H1 (cell line): ENCODE measurements around the gene NFKBIE.

ENCODE experiments used
- EP300 ChIP-seq, 2 experiments: IDR thresholded peaks; 1 replicate in 1 of 2; 2 replicates in 1 of 2; pipeline ENCODE4 v1.6.1; 2011 to 2012; ENCODE audit warnings: low read depth in 2 of 2, low read length in 2 of 2, mild to moderate bottlenecking in 2 of 2, borderline replicate concordance in 1 of 2, inconsistent platforms in 1 of 2, moderate library complexity in 1 of 2
- EZH2 ChIP-seq: fragments of 200-600 bp; sonication (generic); IDR thresholded peaks from 2 replicates; pipeline ENCODE4 v1.7.1; 2012; ENCODE audit warnings: low read depth, mild to moderate bottlenecking, moderate library complexity, low read length, inconsistent platforms; ENCODE audit not compliant: severe bottlenecking
- KDM1A ChIP-seq: fragments of 200-600, 300-600 bp; sonication (generic); IDR thresholded peaks from 2 replicates; pipeline ENCODE4 v1.7.1; 2016; ENCODE audit warnings: mild to moderate bottlenecking, low read length, borderline replicate concordance
- MAFK ChIP-seq: IDR thresholded peaks from 2 replicates; pipeline ENCODE4 v1.6.1; 2012; ENCODE audit warnings: low read depth, mild to moderate bottlenecking, improper control_type of control experiment, low read length
- POLR2A ChIP-seq, 2 experiments: IDR thresholded peaks; 1 replicate in 1 of 2; 2 replicates in 1 of 2; pipeline ENCODE4 v1.6.1; 2011; ENCODE audit warnings: low read depth in 2 of 2, low read length in 2 of 2, mild to moderate bottlenecking in 2 of 2; ENCODE audit errors: control extremely low read depth in 1 of 2
- POLR2AphosphoS5 ChIP-seq: IDR thresholded peaks from 2 replicates; pipeline ENCODE4 v1.6.1; 2011; ENCODE audit warnings: low read depth, low read length
- RFX5 ChIP-seq: IDR thresholded peaks from 2 replicates; pipeline ENCODE4 v1.6.1; 2011; ENCODE audit warnings: low read depth, low read length, improper control_type of control experiment, borderline replicate concordance
- SP1 ChIP-seq: IDR thresholded peaks from 2 replicates; pipeline ENCODE4 v1.6.1; 2011; ENCODE audit warnings: low read depth, low read length
- SP2 ChIP-seq: IDR thresholded peaks from 2 replicates; pipeline ENCODE4 v1.6.1; 2012; ENCODE audit warnings: mild to moderate bottlenecking, low read length, inconsistent platforms
- SUZ12 ChIP-seq: fragments of 200-600 bp; sonication (generic); IDR thresholded peaks from 2 replicates; pipeline ENCODE4 v1.6.1; 2012; ENCODE audit warnings: mild to moderate bottlenecking, inconsistent platforms, low read length, moderate library complexity, mixed read lengths
- TAF1 ChIP-seq: IDR thresholded peaks from 2 replicates; pipeline ENCODE4 v1.6.1; 2011; ENCODE audit warnings: mild to moderate bottlenecking, low read depth, low read length
- YY1 ChIP-seq: IDR thresholded peaks from 2 replicates; pipeline ENCODE4 v1.6.1; 2011; ENCODE audit warnings: low read depth, mild to moderate bottlenecking, low read length
- TF ChIP-seq, protein P1 (sequence below), 3 experiments: IDR thresholded peaks; 1 replicate in 2 of 3; 2 replicates in 1 of 3; pipeline versions ENCODE4 v1.5.1 to v1.6.1; 2011; ENCODE audit warnings: low read length in 3 of 3, mild to moderate bottlenecking in 3 of 3, inconsistent platforms in 2 of 3, low read depth in 1 of 3, moderate library complexity in 1 of 3; ENCODE audit not compliant: insufficient read depth in 1 of 3; ENCODE audit errors: control extremely low read depth in 1 of 3

DNA sequence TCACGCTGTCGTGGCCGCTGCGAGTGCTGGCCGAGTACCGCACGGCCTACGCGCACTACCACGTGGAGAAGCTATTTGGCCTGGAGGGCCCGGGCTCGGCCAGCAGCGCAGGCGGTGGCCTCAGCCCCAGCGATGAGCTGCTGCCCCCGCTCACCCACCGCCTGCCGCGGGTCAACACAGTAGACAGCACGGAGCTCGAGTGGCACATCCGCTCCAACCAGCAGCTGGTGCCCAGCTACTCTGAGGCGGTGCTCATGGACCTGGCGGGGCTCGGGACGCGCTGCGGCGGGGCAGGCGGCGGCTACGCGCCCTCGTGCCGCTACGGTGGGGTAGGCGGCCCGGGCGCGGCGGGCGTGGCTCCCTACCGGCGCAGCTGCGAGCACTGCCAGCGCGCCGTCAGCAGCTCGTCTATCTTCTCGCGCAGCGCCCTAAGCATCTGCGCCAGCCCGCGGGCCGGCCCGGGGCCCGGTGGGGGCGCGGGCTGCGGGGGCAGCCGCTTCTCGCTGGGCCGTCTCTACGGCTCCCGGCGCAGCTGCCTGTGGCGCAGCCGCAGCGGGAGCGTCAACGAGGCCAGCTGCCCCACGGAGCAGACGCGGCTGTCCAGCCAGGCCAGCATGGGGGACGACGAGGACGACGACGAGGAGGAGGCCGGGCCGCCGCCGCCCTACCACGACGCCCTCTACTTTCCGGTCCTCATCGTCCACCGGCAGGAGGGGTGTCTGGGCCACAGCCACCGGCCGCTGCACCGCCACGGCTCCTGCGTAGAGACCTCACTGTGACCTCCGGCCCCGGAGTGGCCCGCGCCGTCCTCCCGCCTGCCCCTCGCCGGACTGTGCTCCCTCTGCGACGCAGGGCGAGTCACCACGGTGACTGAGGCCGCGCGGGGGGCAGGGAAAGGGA, 10.6 kb upstream of the NFKBIE start:
- TF ChIP-seq RFX5 = no peak
- no peak for TF ChIP-seq POLR2A (IDR thresholded peaks at IDR 0.05; ENCODE audit: control extremely low read depth in 1 of 2, low read depth in 2 of 2, low read length in 2 of 2)
- TF ChIP-seq EP300 (IDR thresholded peaks at IDR 0.05; ENCODE audit: borderline replicate concordance in 1 of 2, low read depth in 2 of 2, low read length in 2 of 2) = no peak
- no peak for TF ChIP-seq POLR2AphosphoS5
- TF ChIP-seq TAF1 = no peak
- TF ChIP-seq, protein P1, sequence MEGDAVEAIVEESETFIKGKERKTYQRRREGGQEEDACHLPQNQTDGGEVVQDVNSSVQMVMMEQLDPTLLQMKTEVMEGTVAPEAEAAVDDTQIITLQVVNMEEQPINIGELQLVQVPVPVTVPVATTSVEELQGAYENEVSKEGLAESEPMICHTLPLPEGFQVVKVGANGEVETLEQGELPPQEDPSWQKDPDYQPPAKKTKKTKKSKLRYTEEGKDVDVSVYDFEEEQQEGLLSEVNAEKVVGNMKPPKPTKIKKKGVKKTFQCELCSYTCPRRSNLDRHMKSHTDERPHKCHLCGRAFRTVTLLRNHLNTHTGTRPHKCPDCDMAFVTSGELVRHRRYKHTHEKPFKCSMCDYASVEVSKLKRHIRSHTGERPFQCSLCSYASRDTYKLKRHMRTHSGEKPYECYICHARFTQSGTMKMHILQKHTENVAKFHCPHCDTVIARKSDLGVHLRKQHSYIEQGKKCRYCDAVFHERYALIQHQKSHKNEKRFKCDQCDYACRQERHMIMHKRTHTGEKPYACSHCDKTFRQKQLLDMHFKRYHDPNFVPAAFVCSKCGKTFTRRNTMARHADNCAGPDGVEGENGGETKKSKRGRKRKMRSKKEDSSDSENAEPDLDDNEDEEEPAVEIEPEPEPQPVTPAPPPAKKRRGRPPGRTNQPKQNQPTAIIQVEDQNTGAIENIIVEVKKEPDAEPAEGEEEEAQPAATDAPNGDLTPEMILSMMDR (IDR thresholded peaks at IDR 0.05; ENCODE audit: control extremely low read depth in 1 of 3, insufficient read depth in 1 of 3, low read depth in 1 of 3, low read length in 3 of 3) = no peak
- no peak for TF ChIP-seq YY1
- TF ChIP-seq EZH2 = no peak
- TF ChIP-seq SUZ12 = no peak
- no peak for TF ChIP-seq MAFK
- TF ChIP-seq KDM1A = no peak
- TF ChIP-seq SP2 = no peak
- TF ChIP-seq SP1 = no peak
